IMR-90 (cell line): Measurements from ENCODE around the gene MAP2K5. TPM values are rescaled to one million over a fixed set of nuclear protein-coding genes. Genes with fewer than 3 reads are reported as not detected.

Experiments
- ATAC-seq: fragments of 200-7000 bp; cut with Tn5 transposase; 2 replicates; pipeline ENCODE4 v1.9.1; 2020; ENCODE audit warnings: low read depth, mild to moderate bottlenecking, moderate library complexity
- BruUV-seq: library from RNA; stranded (reverse); fragments of 400-500 nt; replicated peaks from 2 replicates; lab custom pipeline; 2021; lab: Mats Ljungman, UMichigan
- CTCF ChIA-PET: fragments of 300-600 bp; formaldehyde crosslinking; extraction: SDS; loops from one replicate; lab custom pipeline; 2021; ENCODE audit warnings: antibody characterized with exemption; lab: Yijun Ruan, JAX
- POLR2A ChIA-PET: fragments of 300-600 bp; sonication (Branson Sonifier 250); formaldehyde crosslinking; loops from one replicate; lab custom pipeline; 2022; ENCODE audit warnings: antibody characterized with exemption; ENCODE audit not compliant: unreplicated experiment; lab: Charles Lee
- DNase-seq: peaks from one replicate; pipeline ENCODE4 v3.0.0; 2013
- H2AFZ ChIP-seq: replicated peaks from 2 replicates; pipeline ENCODE3; 2013; ENCODE audit warnings: low read length, mild to moderate bottlenecking; ENCODE audit not compliant: poor library complexity
- H2AK5ac ChIP-seq: 2 replicates; pipeline ENCODE4 v1.6.1; 2013; ENCODE audit warnings: low read depth, low read length, inconsistent platforms
- H2AK9ac ChIP-seq: replicated peaks from 2 replicates; pipeline ENCODE3; 2013; ENCODE audit warnings: mild to moderate bottlenecking, low read depth, low read length, moderate library complexity; ENCODE audit not compliant: poor library complexity
- H2BK120ac ChIP-seq: 2 replicates; pipeline ENCODE4 v1.6.1; 2013; ENCODE audit warnings: low read depth, low read length, inconsistent platforms
- H2BK15ac ChIP-seq: 3 replicates; pipeline ENCODE4 v1.6.1; 2013; ENCODE audit warnings: low read depth, low read length, inconsistent platforms
- H2BK20ac ChIP-seq: 2 replicates; pipeline ENCODE4 v1.6.1; 2013; ENCODE audit warnings: low read depth, mild to moderate bottlenecking, inconsistent platforms, low read length, moderate library complexity
- H2BK5ac ChIP-seq: 2 replicates; pipeline ENCODE4 v1.6.1; 2013; ENCODE audit warnings: mild to moderate bottlenecking, low read depth, low read length, inconsistent platforms; ENCODE audit not compliant: poor library complexity, severe bottlenecking
- H3K14ac ChIP-seq: replicated peaks from 2 replicates; pipeline ENCODE4 v1.6.1; 2013; ENCODE audit warnings: low read depth, low read length, inconsistent platforms
- H3K18ac ChIP-seq: 2 replicates; pipeline ENCODE4 v1.6.1; 2013; ENCODE audit warnings: low read depth, low read length, control low read depth
- H3K23ac ChIP-seq: 2 replicates; pipeline ENCODE4 v1.6.1; 2013; ENCODE audit warnings: low read depth, low read length, inconsistent platforms
- H3K27ac ChIP-seq: 2 replicates; pipeline ENCODE4 v1.5.1; 2013; ENCODE audit warnings: mild to moderate bottlenecking, control low read depth, low read length; ENCODE audit not compliant: insufficient read depth
- H3K27me3 ChIP-seq: 2 replicates; pipeline ENCODE4 v1.6.1; 2013; ENCODE audit warnings: low read length; ENCODE audit not compliant: control insufficient read depth, insufficient read depth
- H3K36me3 ChIP-seq: 2 replicates; pipeline ENCODE4 v1.6.1; 2013; ENCODE audit warnings: low read length, mixed read lengths; ENCODE audit not compliant: control insufficient read depth, insufficient read depth
- H3K4ac ChIP-seq: 2 replicates; pipeline ENCODE4 v1.6.1; 2013; ENCODE audit warnings: low read depth, low read length, inconsistent platforms
- H3K4me1 ChIP-seq: 2 replicates; pipeline ENCODE4 v1.6.1; 2013; ENCODE audit warnings: low read length, mixed read lengths; ENCODE audit not compliant: control insufficient read depth, insufficient read depth
- H3K4me2 ChIP-seq: 2 replicates; pipeline ENCODE4 v1.6.1; 2013; ENCODE audit warnings: low read depth, mild to moderate bottlenecking, control low read depth, low read length, moderate library complexity
- H3K4me3 ChIP-seq: 2 replicates; pipeline ENCODE4 v1.5.1; 2013; ENCODE audit warnings: low read depth, mild to moderate bottlenecking, control low read depth, low read length, moderate library complexity; ENCODE audit not compliant: insufficient read depth
- H3K56ac ChIP-seq: 2 replicates; pipeline ENCODE4 v1.6.1; 2013; ENCODE audit warnings: low read length, inconsistent platforms; ENCODE audit not compliant: insufficient read depth; ENCODE audit errors: extremely low read depth
- H3K79me1 ChIP-seq, 2 experiments: 2 replicates each; pipeline ENCODE4 v1.6.1; 2013; ENCODE audit warnings: low read length in 2 of 2, inconsistent platforms in 1 of 2, low read depth in 1 of 2
- H3K9ac ChIP-seq: 2 replicates; pipeline ENCODE4 v1.6.1; 2013; ENCODE audit warnings: low read depth, low read length, control low read depth
- H3K9me1 ChIP-seq: 2 replicates; pipeline ENCODE4 v1.6.1; 2013; ENCODE audit warnings: low read length, inconsistent platforms; ENCODE audit not compliant: insufficient read depth
- H3K9me3 ChIP-seq: 2 replicates; pipeline ENCODE4 v1.6.1; 2013; ENCODE audit warnings: low read length; ENCODE audit not compliant: control insufficient read depth, insufficient read depth
- H4K20me1 ChIP-seq: 2 replicates; pipeline ENCODE4 v1.6.1; 2013; ENCODE audit warnings: low read length, inconsistent platforms; ENCODE audit not compliant: insufficient read depth
- H4K5ac ChIP-seq: 2 replicates; pipeline ENCODE4 v1.6.1; 2013; ENCODE audit warnings: mild to moderate bottlenecking, low read depth, low read length, control low read depth
- H4K8ac ChIP-seq, 2 experiments: 2 replicates each; pipeline ENCODE4 v1.6.1; 2013; ENCODE audit warnings: low read depth in 2 of 2, low read length in 2 of 2, control low read depth in 1 of 2, inconsistent platforms in 1 of 2
- H4K91ac ChIP-seq: 2 replicates; pipeline ENCODE4 v1.6.1; 2013; ENCODE audit warnings: low read depth, low read length, inconsistent platforms; ENCODE audit not compliant: insufficient read depth
- POLR2A ChIP-seq: IDR thresholded peaks from 2 replicates; pipeline ENCODE4 v1.6.1; 2012; ENCODE audit warnings: mild to moderate bottlenecking, low read depth, low read length
- WGBS, 2 experiments: methylation state at CpG; one replicate each; pipeline versions ENCODE4 v1.1.5 to v1.1.7; 2013; ENCODE audit warnings: missing lambda C conversion rate in 2 of 2; ENCODE audit not compliant: insufficient read length in 1 of 2; ENCODE audit errors: extremely low coverage in 2 of 2; 5-methylcytosine and 5-hydroxymethylcytosine counted together
- dilution Hi-C: fragments of 300-500 bp; cut with HindIII; formaldehyde crosslinking; loops from one replicate; pipeline ENCODE4 v1.14.3; 2018; ENCODE audit warnings: low sequenced_read_pairs; ENCODE audit not compliant: unreplicated experiment
- in situ Hi-C: fragments of 300-500 bp; cut with MboI; formaldehyde crosslinking; loops from 3 replicates; pipeline ENCODE4 v1.14.3; 2019; ENCODE audit warnings: low sequenced_read_pairs, inconsistent platforms, mixed read lengths
- intact Hi-C: fragments of 100-400 bp; cut with micrococcal nuclease; formaldehyde crosslinking; loops from 2 replicates; pipeline ENCODE4 v1.10.0; 2022
- polyA plus RNA-seq, 3 experiments: library from polyadenylated mRNA; depleted of rRNA; stranded (reverse); fragments of >200 nt; gene quantifications; 2 replicates each; pipeline ENCODE4 v1.2.3, GENCODE V29; 2012; ENCODE audit warnings: low replicate concordance in 1 of 3
- total RNA-seq: library from RNA; depleted of rRNA; stranded (reverse); fragments of >200 nt; gene quantifications from 2 replicates; pipeline ENCODE4 v1.2.3, GENCODE V29; 2012

Gene MAP2K5
- total and polyA plus RNA-seq, 2 of the 4 experiments (the other 2 are of a cell fraction), result 1.6 to 6.1 TPM

- Histone ChIP-seq H3K23ac (no peak overlapping the region), H3K14ac (no peak overlapping the region), H4K5ac (no peak overlapping the region), H4K8ac (no peak overlapping the region), H2AFZ (no peak overlapping the region), H2AK9ac (no peak overlapping the region), H3K9me1 (no peaks in the 10 kb centered on the region; the same call in 1 of the 2 replicates), H3K9me3 (no peaks in the 10 kb centered on the region), H3K9ac (no peak overlapping the region), H2AK5ac (no peak overlapping the region), H3K27me3 (no peaks in the 10 kb centered on the region), H2BK5ac (no peak overlapping the region), H3K18ac (no peak overlapping the region), H2BK20ac (no peak overlapping the region), H3K79me1 (no peaks in the 10 kb centered on the region), H2BK15ac (no peak overlapping the region), H2BK120ac (no peak overlapping the region), H3K36me3 (no peaks in the 10 kb centered on the region), H3K4me3 (no peak overlapping the region), H3K56ac (no peak overlapping the region), H4K20me1 (no peaks in the 10 kb centered on the region), H3K4me1 (no peaks in the 10 kb centered on the region), H3K4ac (no peak overlapping the region), H3K4me2 (no peak overlapping the region), H4K91ac (no peak overlapping the region), H3K27ac (no peak overlapping the region)
- in situ Hi-C loops, result no loop called here
- no peak for DNase-seq
- TF ChIP-seq POLR2A, result no peak
- ATAC-seq, result no peak
- BruUV-seq, result no TSS peak
- CTCF ChIA-PET, result interaction anchor here (0.6 to 1.0 kb wide), 2 partner anchors 167 to 243 kb away, joined by 3 read pairs; no protein-coding TSS in a partner anchor
- POLR2A ChIA-PET, result no interaction called here
- WGBS, 2 experiments, result no CpG with 5 or more reads among the region's 1 CpG
- dilution Hi-C loops, result no loop called here
- intact Hi-C loops, result no loop called here
Observed at GRCh38 chr15:67755264-67755663, 212.8 kb downstream of the MAP2K5 start.
